ENCODE results near the gene MRAS.
"Not testable (repeated sequence)": the region's sequence is repeated elsewhere in the genome, so short reads cannot be mapped to it uniquely, and the experiment has no call there.

MRAS gene

GRCh38 chr3:138369151-138369900 lies 20.9 kb downstream of the MRAS start:
- no peak for DNase-seq

GRCh38 chr3:138370321-138370720 lies 21.9 kb downstream of the MRAS start:
- no peak for DNase-seq

GRCh38 chr3:138371070-138371965 lies 22.9 kb downstream of the MRAS start:
- no peak for DNase-seq

- no peak for DNase-seq
These were observed 24.8 kb downstream of the MRAS start for GRCh38 chr3:138373087-138373735.

- DNase-seq, result no peak
These were observed 25.3 kb downstream of the MRAS start for GRCh38 chr3:138373736-138374094.

GRCh38 chr3:138374573-138375134 lies 26.3 kb downstream of the MRAS start:
- DNase-seq, result no peak

- DNase-seq, result no peak
These were observed 27.1 kb downstream of the MRAS start for GRCh38 chr3:138375447-138375846.

- no peak for DNase-seq
These were observed 28.3 kb downstream of the MRAS start for GRCh38 chr3:138376663-138377062.

- DNase-seq, result not testable (repeated sequence)
These were observed 28.8 kb downstream of the MRAS start for GRCh38 chr3:138377212-138377611.

- DNase-seq, result no peak
These were observed 29.4 kb downstream of the MRAS start for GRCh38 chr3:138377804-138378203.

- DNase-seq, result no peak
These were observed 30.0 kb downstream of the MRAS start for GRCh38 chr3:138378331-138378730.

GRCh38 chr3:138378990-138379389 lies 30.6 kb downstream of the MRAS start:
- no peak for DNase-seq

- DNase-seq, result no peak
These were observed 33.1 kb downstream of the MRAS start for GRCh38 chr3:138381413-138381901.

- DNase-seq, result no peak
These were observed 33.8 kb downstream of the MRAS start for GRCh38 chr3:138381950-138382715.

- DNase-seq, result no peak
These were observed 35.5 kb downstream of the MRAS start for GRCh38 chr3:138383715-138384465.

GRCh38 chr3:138384531-138384930 lies 36.2 kb downstream of the MRAS start:
- no peak for DNase-seq

- DNase-seq, result no peak
These were observed 36.6 kb downstream of the MRAS start for GRCh38 chr3:138384976-138385375.

GRCh38 chr3:138389144-138389601 lies 40.8 kb downstream of the MRAS start:
- DNase-seq, result no peak

GRCh38 chr3:138389841-138390581 lies 41.6 kb downstream of the MRAS start:
- no peak for DNase-seq

- no peak for DNase-seq
These were observed 42.2 kb downstream of the MRAS start for GRCh38 chr3:138390582-138390932.

GRCh38 chr3:138394156-138394555 lies 45.8 kb downstream of the MRAS start:
- no peak for DNase-seq
